HepG2 (cell line): ENCODE results near the gene MIDN.

Experiments
- CBX5 ChIP-seq: sonication (generic); formaldehyde crosslinking; IDR thresholded peaks from 2 replicates; pipeline ENCODE4 v1.4.0; 2020; ENCODE audit warnings: missing genetic modification reagents, borderline replicate concordance
- CEBPB ChIP-seq: IDR thresholded peaks from 2 replicates; pipeline ENCODE4 v1.6.1; 2011; ENCODE audit warnings: low read depth, low read length, improper control_type of control experiment, borderline replicate concordance
- HOXD1 ChIP-seq: sonication (generic); formaldehyde crosslinking; IDR thresholded peaks from 2 replicates; pipeline ENCODE4 v1.5.0; 2020; ENCODE audit warnings: missing genetic modification reagents
- MXI1 ChIP-seq: IDR thresholded peaks from 3 replicates; pipeline ENCODE4 v1.6.1; 2012; ENCODE audit warnings: low read depth, low read length, inconsistent platforms, borderline replicate concordance
- MZF1 ChIP-seq: sonication (generic); formaldehyde crosslinking; IDR thresholded peaks from 2 replicates; pipeline ENCODE4 v1.8.1; 2023; ENCODE audit warnings: mild to moderate bottlenecking, missing genetic modification reagents, borderline replicate concordance

DNA sequence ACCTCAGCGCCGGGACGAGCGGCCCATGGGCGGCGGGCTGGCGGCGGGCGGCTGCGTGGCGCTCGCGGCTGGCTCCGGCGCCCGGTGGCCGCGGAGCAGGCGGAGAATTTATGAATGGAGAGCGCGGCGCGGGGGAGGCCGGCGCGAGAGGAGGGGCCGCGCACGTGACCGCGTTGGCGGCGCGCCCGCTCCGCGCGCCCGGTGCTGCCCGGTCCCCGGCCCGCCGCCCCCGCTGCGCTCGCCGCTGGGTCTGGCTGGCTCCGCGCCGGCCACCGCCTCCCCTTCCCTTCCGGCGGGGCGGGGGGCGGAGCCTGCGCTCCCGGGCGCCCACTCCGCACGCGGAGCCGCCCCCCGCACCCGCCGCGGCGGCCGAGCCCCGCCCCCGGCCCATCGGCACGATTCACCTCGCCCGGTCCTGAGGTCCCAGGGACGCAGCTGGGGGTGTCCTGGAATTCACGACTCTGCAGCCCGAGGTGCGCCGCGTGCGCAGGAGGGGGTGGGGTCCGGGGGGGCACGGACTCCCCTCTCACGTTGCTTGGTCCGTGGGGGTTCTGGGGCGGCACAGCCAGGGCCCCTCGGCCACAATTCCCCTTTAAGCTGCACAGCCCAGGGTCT is 10.5 kb upstream of the MIDN start, which contains the start of gene CBARP:
- TF ChIP-seq CBX5 (CRISPR knock-in tag) (no peak), MXI1 (no peak), CEBPB (no peak), HOXD1 (no peak), MZF1 (CRISPR knock-in tag) (no peak)
